Stimulated activated CD4-positive, alpha-beta T cell treated with anti-CD3 and anti-CD28 coated beads, Interleukin-15, amount 100 ng/mL, for 24 hours (primary cell): ENCODE data around the gene FNTB.

ENCODE experiments used
- DNase-seq: peaks from one replicate; pipeline ENCODE4 v3.0.0-alpha.2; 2020

The FNTB gene

DNA sequence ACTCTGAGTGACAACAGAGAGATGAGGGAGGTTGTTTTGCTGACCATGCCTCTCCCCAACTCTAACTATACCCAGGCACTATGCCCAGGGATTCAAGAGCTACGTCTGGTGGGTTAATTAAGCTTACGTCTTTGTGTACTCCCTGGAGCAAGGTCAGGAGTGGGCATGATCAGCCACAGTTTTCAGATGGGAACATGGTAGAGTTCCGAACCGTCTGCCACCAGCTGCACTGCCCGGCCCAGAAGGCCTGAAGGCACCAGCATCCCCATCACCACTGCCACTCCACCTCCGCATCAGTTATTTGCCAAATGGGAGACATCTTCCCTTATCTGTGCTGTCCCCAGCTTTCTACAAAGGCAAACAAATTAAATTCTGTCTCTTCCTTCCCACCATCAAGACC, 33.0 kb upstream of the FNTB start:
- no peak for DNase-seq

DNA sequence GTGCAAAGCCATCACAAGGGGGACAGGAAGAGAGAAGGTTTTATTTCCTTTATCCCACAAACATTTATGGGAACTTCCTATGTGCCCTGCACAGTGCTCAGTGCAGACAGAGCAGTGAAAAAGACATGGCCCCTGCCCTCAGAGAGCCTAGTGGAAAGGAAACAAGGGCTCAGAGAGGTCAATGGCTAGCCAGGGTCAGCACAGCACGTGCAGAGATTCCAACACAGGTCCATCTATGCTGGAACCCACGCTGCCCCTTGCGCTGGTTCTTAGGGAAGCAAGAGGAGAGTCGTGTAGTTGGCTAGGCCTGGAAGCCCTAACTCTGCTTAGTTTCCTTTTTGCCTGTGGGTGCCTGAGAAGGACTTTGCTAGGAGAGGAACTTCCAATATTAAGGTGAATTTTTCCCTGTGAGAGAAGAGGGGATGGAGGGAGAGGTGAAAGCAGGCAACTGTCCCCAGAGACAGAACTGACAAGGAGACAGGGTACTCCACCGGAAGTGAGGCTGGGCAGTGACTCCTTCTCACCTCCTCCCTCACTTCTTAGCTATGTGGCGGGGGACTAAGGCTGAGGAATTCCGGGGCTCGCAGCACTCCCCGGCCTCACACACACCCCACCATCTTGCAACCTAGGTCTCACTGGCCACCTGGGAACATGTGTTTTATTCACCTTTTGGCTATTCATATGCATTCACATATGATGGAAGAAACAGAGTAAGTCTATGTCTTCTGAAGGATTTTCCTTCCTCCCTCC, 32.0 kb upstream of the FNTB start:
- DNase-seq: no peak

- DNase-seq: no peak
Observed at GRCh38 chr14:64955297-64955696, 31.4 kb upstream of the FNTB start.

DNA sequence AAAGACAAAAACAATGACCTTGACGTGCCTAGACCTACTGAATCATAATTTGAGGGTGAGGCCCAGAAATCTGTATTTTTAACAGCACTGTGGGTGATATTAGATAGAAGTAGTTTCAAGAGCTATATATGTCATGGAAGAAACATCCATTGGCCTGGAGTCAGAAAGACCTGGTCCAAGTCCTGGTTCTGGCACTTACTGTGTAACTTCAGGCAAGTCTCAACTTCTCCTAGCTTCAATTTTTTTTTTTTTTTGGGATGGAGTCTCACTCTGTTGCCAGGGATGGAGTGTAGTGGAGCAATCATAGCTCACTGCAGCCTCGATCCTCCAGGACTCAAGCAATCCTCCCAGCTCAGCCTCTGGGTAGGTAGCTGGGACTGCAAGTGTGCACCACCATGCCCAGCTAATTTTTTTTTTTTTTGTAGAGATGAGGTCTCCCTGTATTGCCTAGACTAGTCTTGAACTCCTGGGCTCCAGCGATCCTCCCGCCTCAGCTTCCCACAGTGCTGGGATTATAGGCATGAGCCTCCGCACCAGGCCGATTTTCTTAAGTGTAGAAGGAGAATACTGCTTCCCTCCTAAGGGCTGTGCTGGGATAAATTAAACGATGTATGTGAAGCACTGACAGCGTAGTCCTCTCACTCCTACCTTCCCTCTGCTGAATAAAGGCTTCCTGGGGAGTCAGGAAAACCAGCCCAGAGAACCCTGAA, 29.8 kb upstream of the FNTB start:
- no peak for DNase-seq

DNA sequence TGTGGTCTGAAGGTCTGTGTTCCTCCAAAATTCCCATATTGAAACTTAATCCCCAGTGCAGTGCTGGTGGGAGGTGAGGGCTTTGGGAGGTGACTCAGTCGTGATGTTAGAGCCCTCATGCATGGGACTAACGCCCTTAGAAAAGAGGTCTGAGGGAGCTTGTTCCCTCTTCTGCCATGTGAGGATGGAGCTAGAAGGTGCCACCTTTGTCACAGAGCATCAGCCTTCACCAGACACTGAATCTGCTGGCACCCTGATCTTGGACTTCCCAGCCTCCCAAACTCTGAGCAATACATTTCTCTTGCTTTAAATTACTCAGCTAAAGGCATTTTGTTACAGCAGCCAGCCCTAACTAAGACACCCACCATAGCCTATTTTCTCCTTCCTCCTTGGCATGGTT, 28.5 kb upstream of the FNTB start:
- DNase-seq: no peak

- no peak for DNase-seq
Observed at GRCh38 chr14:64958743-64959142, 28.0 kb upstream of the FNTB start.

- no peak for DNase-seq
Observed at GRCh38 chr14:64960762-64961276, 25.9 kb upstream of the FNTB start.

GRCh38 chr14:64963611-64964010, 23.1 kb upstream of the FNTB start:
- no peak for DNase-seq

DNA sequence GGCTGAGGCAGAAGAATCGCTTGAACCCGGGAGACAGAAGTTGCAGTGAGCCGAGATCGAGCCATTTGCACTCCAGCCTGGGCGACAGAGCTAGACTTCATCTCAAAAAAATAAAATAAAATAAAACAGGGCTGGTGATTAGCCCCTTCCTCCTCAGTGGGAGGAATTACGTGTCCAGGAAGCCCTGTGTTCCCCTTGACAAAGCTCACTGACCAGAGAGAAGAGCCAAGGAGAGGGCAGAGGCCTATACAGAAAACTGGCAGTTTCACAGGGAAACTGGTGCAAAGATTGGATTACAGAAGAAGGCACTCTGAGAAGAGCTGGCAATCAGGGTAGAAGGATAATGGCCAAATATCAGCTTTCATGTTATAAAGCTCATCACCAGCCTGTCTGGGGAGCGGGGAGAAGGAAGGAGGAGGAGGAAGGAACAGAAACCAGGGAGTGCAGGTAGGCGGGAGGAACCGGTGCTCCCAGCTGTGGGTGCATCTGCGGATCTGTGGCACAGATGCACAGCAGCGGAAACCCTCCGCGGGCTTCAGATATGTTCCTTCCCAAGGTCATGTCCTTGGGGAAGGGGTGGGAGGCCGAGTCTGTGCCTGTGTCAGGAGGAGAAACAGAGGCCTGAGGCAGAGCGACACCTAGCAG, 21.2 kb upstream of the FNTB start:
- DNase-seq: no peak

DNA sequence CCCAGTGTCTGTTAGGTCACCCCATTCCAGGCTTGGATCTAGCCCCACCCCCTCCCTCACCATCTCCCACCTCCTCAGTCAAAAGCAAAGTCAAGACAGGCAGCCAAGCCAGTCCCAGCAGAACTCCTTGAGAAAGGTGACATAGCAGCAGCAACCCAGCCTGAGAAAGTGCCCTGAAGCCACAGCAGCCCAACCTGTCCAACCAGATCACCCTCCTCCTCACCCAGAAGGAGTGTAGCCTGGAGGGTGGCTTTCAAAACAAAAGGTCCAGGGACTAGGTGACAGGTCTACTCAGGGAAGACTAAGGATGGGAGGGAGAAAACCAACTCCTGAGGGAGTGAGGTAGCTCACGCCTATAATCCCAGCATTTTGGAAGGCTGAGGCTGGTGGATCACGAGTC, 19.7 kb upstream of the FNTB start:
- no peak for DNase-seq

- DNase-seq: no peak
Observed at GRCh38 chr14:64968167-64968566, 18.5 kb upstream of the FNTB start.

GRCh38 chr14:64968651-64969050, 18.0 kb upstream of the FNTB start:
- DNase-seq: no peak

GRCh38 chr14:64970041-64970440, 16.7 kb upstream of the FNTB start:
- DNase-seq: no peak

DNA sequence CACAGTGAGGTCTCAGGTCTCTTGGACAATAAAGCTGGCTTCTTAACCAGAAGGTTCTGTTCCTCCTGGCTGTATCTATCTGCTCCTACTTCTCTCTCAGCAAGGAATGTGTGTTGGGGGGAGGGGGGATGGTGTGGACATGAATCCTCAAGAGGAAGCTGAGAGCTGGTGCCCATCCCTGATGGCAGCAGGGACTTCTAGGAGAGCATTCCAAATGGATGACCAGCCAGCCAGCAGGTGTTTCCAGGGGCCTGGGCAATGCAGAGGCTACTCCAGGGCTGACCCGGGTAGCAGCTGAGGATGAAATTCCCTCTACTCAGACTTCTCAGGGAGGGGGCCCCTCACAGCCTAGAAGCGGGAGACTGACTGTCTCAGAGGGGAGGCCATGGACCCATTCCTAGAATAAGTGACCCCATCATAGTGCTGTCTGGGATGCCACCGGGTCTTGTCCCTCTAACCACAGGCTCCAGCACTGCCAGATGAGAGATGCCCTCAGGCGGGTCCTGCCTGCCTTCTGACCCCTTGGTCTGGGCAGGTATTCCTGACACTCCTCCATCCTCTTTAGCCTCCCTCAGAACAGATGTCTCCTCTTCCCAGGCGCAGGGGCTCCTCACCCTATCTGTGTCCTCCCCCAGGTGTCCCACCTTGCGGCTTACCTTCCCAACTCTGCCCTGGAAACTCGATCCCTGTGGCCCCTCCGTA, 15.8 kb upstream of the FNTB start:
- DNase-seq: no peak

GRCh38 chr14:64971491-64971942, 15.2 kb upstream of the FNTB start:
- no peak for DNase-seq

DNA sequence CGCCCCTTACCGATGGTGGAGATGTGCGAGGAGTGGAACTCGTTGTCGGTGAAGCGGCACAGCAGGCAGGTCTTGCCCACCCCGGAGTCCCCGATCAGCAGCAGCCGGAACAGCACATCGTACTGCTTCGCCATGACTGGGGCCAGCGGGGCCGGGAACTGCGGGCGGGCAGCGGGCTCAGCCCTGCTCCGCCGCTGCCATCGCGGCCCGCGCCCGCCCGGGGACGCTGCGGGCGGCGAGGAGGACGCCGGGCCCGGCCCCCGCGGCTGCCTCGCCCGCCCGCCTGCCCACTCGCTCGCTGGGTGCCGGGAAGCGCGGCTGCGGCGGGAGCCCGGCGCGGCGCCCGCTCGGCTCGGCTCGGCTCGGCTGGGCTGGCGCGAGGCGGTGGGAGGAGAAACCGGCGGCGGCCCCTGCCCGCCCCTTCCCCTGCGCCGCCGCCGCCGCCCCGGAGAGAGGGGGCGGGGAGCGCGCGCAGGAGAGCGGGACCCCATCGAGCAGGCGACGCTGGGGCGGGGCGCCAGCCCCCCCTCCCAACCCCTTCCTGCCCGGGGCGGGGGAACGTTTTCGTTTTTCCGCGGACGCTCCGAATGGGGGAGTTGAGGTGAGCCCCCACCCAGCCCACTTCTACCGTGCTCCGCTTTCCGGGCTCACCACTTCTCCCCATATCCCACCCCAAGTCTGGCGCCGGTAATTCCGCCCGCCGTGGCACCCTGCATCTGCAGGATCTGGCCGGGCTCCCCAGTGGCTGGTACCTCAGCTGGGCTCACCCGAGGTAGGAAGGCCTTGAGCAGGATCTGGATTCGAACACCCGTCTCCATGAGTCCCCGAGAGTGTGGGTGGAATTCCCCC, 14.5 kb upstream of the FNTB start, which contains the start of gene RAB15:
TSS of gene RAB15 (minus strand) at position 394 of the 849 bp plus-strand sequence. CDS start at position 134, 260 bp downstream.
- DNase-seq: peak; percentile 53

DNA sequence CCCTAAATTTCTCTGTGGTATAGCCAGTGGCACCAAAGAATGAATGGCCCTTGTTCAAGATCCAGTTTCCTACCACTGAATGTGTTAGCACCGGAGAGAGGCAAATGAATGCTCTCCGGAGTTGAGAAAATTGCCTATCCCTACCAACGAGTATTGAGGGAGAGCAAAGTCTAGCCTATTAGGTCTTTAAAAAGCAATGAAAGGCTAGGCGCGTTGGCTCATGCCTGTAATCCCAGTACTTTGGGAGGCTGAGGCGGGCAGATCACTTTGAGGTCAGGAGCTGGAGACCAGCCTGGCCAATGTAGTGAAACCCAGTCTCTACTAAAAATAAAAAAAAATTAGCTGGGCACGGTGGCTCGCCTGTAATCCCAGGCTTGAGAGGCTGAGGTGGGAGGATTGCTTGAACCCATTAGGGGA, 13.7 kb upstream of the FNTB start:
- DNase-seq: no peak

DNA sequence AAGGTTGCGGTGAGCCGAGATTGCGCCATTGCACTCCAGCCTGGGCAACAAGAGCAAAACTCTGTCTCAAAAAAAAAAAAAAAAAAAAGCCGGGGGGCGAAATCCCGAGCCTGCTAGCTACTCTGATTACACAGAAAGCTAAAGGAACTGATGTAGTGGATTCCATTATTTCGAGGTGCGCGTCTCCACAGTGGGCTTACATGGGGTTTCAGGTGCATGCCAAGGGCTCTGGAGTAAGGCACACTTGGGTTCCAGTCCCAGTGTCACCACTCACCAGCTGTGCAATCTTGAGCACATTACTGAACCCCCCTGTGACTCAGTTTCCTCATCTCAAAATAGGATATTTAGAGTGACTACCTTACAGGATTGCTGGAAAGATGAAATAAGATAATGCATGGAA, 12.9 kb upstream of the FNTB start:
- DNase-seq: no peak

- no peak for DNase-seq
Observed at GRCh38 chr14:64974563-64974962, 12.1 kb upstream of the FNTB start.

DNA sequence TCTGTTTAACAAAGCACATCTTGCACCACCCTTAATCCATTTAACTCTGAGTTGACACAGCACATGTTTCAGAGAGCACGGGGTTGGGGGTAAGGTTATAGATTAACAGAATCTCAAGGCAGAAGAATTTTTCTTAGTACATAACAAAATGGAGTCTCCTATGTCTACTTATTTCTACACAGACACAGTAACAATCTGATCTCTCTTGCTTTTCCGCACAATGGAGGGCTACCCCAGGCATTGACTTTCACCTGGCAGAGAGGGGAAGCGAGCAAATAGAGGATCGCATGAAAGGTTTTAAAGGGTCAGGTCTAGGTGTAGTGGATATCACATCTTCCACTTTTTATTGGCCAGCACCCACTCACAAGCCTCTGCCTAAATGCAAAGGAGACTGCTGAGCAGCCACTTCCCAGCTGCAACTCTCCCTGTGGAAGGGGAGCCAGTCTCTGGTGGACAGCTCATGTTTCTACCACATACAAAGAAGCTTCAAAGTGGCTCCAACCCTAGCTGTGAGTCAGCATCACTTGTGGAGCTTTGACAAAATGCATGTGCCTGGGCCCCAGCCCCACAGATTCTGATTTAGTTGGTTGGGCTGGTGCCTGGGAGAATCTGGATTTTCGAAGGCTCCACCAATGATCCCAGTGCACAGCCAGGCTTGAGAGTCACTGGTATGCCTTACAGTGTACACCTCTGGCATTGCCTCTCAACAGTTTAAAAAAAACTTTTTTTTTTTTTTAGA, 7.2 kb upstream of the FNTB start:
- DNase-seq: no peak
